Thyroid gland (tissue), 4 donors: ENCODE results near the gene TMEM200B.
"Not testable (repeated sequence)": the region's sequence is repeated elsewhere in the genome, so short reads cannot be mapped to it uniquely, and the experiment has no call there.

Experiments
- CTCF ChIP-seq, 6 experiments: fragments of 200-600 bp in 3 of 6; fragments of 450-650 bp in 3 of 6; sonication (generic) in 3 of 6; IDR thresholded peaks; one replicate each; pipeline ENCODE4 v1.5.1; 2016 to 2019; ENCODE audit warnings: antibody characterized with exemption in 6 of 6, mild to moderate bottlenecking in 2 of 6, inconsistent platforms in 1 of 6, moderate library complexity in 1 of 6
- POLR2A ChIP-seq, 2 donors: fragments of 450-650 bp; IDR thresholded peaks; one replicate each; pipeline ENCODE4 v1.6.1; 2017; ENCODE audit warnings: antibody characterized with exemption in 2 of 2, mild to moderate bottlenecking in 2 of 2, moderate library complexity in 1 of 2

- not testable (repeated sequence) for TF ChIP-seq CTCF, POLR2A (IDR thresholded peaks at IDR 0.05)
Observed at GRCh38 chr1:29092704-29093103, 31.0 kb downstream of the TMEM200B start.
